Stimulated activated CD8-positive, alpha-beta memory T cell treated with anti-CD3 and anti-CD28 coated beads, Interleukin-15, amount 100 ng/mL, for 24 hours (primary cell): ENCODE data around the gene PRXL2C.
A peak's percentile ranks its signal among the peaks of the same experiment; 100 is the strongest.
"Not testable (repeated sequence)": the region's sequence is repeated elsewhere in the genome, so short reads cannot be mapped to it uniquely, and the experiment has no call there.

Experiments used
- DNase-seq: peaks from one replicate; pipeline ENCODE4 v3.0.0-alpha.2; 2020; ENCODE audit warnings: low read depth

Gene PRXL2C

DNA sequence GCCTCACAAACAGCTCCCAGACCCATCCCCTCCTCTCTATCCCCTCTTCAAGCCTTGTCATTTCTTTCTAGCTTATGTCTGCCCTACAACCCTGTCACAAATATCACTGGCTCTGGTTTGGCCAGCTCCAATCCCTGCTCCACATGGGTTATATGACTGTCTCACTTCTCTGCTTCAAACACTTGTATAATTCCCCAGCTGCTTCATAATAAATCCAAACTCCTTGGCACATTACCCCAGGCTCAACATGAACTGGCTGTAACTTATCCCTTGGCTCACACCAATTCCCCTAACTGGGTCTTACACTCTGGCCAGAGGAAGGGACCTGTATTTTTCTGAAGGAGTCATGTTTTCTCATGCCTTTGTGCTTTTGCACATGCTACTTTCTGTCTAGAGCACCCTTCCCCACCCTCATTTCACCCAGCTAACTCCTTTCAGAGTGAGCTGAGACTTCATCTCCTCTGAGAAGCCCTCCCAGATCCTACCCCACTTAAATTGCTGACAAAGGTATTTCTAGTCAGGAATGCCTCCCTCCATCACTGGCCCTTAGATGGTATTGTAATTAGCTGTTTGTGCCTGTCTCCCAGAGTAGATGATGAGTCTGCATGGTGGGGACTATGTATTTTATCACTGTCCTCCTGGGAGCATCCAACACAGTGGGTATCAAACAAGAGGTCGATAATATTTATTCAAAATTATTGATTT is 5.3 kb downstream of the PRXL2C start:
- no peak for DNase-seq

DNA sequence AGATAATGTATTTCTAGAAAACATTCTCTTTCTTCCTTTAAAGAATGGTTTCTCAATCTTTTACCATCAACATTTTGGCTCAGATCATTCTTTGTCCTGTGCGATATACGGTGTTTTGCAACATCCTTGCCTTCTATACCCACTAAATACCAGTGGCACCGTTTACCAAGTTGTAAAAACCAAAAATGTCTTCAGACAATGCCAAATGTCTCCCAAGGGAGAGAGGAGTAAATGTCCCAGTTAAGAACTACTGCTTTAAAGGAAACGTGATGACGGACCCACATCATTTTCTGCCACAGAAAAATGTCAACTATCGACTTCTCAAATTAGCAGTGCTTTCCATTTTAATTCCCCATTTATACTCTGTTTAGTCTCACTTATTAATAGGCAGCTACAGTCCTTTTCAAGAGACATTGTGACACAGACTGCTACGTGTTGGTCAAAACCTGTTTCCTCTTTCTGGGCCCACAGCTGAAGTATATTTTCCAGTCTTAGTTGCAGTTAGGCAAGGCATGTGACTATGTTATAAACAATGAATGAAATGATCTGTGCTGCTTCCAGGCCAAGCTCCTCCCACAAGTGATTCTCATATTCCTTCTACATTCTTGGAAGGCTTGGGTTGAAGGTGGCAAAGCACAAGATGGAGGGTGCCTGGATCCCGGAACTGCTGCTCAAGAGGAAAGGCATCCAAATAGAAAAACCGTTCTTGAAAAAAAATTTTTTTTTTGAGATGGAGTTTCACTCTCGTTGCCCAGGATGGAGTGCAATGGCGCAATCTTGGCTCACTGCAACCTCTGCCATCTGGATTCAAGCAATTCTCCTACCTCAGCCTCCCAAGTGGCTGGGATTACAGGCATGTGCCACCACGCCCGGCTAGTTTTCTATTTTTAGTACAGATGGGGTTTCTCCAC is 8.8 kb downstream of the PRXL2C start:
- DNase-seq: no peak

DNA sequence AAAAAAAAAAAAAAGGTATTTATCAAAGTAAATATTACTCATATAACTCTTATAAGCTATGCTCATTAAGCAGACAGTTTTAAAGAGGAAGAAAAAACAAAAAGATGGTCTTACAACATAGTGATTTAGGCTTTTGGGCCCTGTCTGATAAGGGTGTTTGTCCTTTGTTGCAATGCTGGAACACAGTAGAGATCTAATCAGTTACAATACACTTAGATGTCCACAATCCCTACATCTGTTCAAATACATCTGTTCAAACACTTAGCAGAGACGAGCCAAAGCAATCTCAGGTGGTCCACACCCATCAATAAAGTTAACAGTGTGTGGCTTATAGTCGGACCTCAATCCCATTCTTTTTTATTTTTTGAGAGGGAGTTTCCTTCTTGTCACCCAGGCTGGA is 11.0 kb downstream of the PRXL2C start:
- no peak for DNase-seq

DNA sequence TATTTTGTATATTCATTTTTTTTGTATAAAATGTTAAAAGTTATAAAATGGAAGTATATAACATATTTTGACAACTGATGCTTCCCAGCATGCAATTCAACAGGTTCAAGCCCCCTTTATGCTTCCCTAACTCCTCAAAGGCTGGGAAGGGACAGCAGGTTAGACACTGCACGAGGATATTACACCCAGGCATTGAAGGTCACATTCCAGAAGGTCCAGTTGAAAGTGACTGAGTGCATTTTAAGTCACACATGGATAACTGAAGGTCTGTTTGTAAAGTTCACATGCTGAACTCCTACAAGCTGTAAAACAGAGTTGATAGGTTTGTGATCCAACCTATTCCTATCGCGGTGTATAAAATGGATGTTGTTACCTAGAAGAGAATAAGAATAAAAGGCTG is 13.6 kb downstream of the PRXL2C start:
- DNase-seq: no peak

DNA sequence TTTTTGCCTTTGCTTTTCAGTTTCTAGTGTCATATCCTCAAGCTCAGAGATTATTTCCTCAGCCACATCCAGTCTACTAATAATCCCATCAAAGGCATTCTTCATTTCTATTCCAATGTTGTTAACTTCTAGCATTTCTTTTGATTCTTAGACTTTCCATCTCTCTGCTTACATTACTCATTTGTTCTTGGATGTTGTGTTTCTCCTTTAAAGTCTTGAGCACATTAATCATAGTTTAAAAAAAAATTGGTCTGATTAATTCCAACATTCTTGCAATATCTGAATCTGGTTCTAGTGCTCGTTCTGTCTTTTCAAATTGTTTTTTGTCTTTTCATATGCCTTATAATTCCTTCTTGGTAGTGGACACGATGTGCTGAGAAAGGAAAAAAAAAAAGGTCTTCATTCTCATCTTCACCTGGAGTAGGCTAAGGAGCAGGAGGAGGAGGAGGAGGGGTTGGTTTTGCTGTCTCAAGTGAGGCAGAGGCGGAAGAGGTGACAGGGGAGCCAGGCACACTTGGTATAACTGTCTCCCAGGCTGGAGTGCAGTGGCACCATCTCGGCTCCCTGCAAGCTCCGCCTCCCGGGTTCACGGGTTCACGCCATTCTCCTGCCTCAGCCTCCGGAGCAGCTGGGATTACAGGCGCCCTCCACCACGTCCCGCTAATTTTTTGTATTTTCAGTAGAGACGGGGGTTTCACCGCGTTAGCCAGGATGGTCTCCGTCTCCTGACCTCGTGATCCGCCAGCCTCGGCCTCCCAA is 16.3 kb downstream of the PRXL2C start:
- no peak for DNase-seq

DNA sequence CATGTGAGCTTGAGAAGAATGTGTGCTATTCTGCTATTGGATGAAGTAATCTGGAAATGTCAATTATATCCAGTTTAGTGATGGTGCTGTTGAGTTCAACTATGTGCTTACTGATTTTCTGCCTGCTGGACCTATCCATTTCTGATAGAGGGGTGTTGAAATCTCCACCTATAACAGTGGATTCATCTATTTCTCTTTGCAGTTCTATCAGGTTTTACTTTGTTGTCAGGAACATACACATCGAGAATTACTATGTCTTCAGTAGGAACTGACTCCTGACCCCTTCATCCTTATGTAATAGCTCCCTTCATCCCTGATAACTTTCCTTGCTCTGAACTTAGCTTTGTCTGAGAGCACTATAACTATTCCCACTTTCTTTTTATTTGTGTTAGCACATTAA is 18.7 kb downstream of the PRXL2C start:
- DNase-seq: no peak

DNA sequence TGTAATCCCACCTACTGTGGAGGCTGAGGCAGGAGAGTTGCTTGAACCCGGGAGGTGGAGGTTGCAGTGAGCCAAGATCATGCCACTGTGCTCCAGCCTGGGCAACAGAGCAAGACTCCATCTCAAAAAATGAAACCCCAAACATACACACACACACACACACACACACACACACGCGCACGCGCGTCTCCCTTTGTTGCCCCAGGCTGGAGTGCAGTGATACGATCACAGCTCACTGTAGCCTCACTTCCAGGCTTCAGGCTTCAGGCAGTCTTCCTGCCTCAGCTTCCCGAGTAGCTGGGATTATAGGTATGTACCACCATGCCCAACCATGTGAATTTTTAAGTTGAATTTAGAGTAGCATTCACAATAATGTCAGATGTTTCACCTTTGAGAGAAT is 21.5 kb downstream of the PRXL2C start:
- not testable (repeated sequence) for DNase-seq

DNA sequence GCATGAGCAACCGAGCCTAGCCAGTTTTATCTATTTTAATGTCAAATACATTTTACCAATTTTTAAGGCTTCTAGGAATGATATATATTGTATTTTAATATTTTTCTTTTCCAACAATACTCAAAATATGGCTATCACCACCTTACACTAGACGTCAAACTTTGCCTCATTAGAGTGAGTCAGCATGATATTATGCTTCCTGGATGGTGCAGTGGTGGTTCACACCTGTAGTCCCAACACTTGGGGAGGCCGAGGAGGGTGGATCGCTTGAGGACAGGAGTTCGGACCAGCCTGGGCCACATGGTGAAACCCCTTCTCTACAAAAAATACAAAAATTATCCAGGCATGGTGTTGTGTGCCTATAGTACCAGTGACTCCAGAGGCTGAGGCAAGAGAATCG is 28.2 kb downstream of the PRXL2C start:
- DNase-seq: no peak

DNA sequence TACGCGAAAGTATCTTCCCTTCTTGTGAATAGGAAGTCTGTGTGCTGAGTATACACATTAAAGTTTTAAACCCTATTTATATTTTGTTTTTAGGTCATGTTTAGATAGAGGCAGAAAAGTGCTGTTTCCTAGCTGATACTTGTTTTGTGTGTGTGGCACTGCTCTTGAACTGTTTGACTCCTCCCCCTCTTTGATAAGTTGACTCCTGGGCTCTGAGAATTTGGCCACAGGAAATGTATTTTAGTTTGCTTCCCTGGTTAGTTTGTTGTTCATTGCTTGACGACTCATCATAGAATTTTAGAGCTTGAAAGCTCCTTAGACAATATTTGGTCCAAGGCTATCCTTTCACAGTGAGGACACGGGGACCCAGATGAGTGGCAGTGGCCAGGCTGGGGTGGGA is 33.5 kb downstream of the PRXL2C start:
- no peak for DNase-seq

DNA sequence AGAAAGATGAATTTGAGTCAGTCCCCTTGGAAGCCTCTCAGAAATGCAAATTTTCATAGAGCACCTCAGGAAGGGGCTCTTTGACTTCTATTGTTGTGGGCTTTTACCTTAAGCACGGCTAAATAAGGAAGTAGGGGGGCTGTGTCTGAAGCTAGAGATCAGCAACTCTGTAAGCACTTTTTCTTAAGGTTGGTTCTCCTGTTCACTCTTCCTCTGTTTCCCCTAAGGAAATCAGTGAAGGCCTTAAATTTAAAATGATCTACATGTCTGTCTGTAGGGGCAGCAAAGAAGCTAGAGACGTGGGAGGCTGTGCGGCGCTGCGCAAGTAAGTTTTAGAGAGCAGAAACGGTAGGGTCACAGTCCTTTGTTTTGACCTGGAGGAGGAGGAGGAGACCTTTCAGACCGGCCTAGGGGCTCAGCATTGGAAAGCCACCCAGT is 34.3 kb downstream of the PRXL2C start:
- DNase-seq: no peak

DNA sequence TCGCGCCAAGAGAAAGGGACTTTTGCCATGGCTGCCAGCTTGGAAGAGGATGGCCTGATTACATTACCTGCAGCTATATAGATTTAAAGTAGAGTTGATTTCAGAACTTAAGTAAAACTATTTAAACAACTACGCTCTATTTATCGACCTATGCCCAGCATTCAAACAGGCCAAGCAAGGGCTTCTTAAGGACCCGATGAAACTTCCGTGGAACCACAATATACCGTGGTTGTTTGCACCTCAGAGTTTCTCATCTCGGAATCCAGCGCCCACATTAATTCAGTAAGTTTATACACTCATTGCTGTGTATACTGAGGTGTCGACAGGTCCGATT is 35.0 kb downstream of the PRXL2C start:
- DNase-seq: no peak

DNA sequence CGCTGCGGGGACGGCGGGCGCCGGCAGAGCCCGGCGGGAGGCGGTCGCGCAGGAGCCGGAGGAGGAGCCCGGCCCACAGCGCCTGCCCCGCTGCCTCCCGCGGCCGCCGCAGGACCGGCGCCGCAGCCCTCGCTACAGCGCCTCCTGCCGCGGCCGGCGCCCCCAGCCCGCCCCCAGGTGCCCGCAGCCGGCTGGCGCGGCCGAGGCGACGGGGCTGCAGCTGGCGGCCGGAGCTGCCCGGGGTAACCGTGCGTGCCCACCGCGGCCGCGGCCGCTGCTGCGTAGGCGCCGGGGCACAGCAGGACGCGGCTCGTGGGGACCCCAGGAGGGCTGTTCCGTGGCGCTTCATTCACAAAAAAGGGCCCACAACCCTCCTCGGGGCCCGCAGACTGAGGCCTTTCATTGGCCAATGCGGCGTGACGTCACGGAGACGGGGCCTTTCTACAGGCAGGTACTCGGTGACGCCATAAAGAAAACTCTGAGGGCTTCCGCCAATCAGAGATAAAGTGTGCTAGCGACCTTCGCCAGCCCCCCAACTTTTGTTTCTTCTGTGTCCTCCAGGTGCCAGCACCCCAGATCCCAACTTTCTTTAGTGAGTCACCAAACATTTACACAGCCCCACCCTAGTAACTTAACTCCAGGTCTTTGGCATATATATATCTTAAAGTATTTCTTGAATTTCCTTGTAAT is 35.5 kb downstream of the PRXL2C start, which contains the start of gene CDC14B:
Gene CDC14B (minus strand): TSS at position 353 of the 690 bp plus-strand sequence. CDS start 465 bp downstream, outside the sequence.
- DNase-seq: peak; percentile 21

DNA sequence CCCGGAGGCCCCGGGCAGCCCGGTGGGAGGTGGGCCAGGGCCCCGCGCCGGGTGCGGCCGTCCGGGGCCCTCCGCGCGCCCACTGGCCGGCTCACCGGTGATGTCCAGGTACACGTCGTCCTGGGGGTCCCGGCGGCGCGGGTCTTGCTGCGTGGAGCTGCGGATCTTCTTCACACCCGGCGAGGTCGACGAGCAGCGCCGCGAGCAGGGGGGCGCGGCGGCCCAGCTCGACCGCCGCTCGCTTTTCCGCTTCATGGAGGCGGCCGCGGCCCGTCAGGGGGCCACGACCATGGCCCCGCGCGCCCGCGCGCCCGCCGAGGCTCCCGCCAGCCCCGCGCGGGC is 36.0 kb downstream of the PRXL2C start:
- no peak for DNase-seq

DNA sequence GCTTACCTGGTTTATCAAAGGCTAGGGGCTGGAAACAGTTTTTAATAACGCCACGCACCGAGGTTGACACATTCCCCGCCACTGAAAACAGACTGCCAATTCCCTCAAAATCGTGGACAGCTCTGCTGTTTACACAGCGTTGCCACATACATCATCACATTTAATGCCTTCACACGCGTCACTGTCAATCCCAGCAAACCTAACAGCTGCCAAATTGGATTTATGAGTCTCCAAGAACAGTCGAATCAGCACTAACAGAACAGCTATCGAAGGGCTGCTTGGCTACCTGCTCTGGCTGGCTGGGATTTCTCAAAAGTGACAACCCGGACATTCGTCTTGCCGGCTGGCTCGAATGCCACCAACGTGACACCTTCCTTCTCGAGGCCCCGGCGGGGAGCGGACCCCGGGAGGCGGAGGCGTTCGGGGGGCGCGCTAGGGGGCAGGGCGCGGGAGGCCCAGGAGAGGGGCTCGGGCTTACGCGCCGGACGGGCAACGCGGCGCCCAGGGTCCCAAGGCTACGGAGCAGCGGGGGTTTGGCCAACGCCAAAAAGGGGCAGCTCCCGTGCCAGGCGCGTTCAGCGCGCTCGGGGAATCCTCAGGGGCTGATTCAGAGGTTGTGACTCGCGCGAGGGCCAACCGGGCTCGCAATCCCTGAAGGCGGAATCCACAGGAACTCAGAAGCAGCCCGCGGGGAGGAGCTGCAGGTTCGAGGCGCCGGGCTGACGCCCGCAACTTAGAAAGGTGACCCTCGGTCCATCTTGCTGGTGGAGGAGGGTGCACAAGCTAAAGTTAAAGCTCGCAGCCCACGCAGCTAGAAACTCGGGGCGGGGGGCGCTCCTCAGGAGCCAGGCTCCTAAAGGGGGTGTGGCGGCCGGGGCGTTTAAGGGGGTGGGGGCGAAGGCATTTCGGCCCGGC is 36.7 kb downstream of the PRXL2C start:
- DNase-seq: no peak

DNA sequence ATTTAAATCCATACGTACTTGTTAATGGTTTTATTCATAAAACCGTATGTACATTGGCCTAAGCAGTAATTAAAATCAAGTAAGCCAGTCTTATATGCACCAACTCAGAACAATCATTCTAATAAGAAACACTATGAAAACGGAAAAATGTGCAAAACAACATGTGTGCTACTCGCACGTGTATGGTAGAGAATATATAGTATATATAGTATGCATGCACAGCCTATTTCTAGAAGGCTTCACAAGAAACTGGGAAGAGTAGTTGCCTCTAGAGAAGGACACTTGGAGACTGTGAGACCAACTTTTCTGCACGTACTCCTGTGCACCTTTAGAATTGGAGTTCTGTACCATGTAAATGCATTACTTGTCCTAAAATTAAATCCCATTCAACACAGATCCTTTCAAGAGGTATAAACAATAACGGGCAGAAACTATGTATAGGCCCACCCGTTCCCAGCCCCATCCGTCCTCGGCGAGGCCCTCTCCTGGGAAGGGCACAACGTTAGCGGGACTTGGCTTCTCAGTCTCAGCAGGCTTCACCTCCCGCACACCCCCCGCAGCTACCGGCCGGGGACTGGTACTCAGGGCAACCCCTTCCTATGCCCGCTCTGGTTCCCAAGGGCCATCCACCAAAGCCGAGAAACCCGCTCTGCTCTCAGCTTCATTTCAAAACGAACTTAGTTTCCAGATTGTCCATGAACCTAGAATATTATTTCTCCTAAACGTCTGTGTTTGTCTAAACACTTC is 37.5 kb downstream of the PRXL2C start:
- DNase-seq: no peak

DNA sequence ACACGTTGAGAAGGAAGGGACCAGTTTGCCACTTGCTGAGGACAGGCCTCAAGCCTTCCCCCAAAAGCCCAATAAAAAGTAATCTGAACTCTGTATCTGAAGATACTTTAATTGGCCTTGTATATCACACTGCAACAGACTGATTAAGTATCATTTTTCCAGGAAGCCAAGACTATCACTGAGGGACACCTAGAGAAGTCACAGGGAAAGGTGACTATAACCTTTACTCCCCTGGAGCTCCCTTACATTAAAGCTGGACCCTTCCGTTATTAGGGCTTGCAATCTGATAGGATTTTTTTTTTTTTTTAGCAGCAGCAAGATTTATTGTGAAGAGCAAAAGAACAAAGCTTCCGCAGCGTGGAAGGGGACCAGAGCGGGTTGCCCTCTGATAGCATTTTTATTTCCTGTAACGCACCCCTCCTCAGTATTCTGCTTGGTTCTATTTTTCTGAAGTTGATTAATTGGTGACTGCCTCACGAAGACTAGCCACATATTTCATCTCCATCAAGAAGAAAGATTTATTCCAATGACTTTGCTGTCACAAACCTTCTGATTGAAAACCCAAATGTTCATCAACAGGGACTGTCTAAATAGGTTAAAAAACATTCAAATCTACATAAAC is 38.2 kb downstream of the PRXL2C start:
- DNase-seq: no peak

DNA sequence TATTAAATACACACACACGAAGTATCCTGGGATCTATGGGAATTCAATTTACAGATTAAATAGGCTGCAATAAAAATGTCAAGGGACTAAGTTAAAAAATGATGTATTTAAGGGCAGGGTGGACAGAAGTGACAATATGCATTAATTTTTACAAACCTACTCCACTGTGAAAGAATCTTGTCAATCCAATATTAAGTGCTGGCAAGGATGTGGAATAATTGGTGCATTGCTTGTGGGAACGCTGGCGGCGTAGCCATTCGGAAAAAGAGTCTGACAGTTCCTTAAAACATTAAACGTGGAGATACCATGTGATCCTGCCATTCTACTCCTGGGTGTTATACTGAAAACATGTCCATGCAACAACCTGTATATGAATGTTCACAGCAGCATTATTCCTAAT is 39.7 kb downstream of the PRXL2C start:
- no peak for DNase-seq

DNA sequence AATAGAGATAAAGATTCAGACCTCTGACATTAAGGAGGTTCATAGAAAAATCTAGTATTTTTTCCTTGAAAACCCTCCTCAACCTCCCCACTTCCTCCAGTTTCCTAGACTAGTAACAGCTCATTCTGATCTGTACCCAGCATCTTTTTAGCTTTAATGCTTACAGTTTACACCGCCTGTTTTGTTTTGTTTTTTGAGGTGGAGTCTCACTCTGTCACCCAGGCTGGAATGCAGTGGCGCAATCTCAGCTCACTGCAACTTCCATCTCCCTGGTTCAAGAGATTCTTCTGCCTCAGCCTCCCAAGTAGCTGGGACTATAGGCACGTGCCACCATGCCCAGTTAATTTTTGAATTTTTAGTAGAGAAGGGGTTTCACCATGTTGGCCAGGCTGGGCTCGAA is 40.5 kb downstream of the PRXL2C start:
- not testable (repeated sequence) for DNase-seq

DNA sequence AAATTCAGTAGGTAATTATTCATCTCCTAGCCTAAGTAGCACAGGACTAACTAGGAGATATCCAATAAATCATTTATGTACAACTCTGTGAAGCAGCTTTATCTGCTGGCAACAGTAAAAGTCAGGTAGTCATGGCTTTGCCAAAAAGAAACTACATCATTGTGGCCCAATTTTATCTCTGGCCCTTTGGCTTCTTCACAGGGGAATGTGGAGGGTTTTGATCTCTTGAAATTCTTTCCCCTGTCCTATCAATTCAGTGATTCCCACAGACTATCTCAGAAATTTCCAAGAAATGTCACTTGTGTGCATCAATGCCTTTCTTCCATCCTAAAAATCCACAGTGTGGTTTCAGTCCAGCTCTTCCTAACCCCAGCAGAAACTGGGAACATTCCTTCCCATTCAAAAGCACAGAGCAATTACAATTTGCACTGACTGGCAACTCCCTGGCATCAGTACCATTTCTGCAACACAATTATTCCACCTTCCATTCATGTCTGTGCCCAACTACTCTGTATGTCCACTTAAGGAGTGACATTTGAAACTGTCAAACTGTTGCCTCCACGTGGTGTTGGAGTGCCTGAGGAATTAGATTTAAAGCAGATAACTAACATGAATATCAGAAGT is 42.0 kb downstream of the PRXL2C start:
- no peak for DNase-seq
